ENCODE data around the gene NCOR1. TPM values are rescaled to one million over a fixed set of nuclear protein-coding genes. Genes with fewer than 3 reads are reported as not detected.

The NCOR1 gene
- total RNA-seq, 1 donor: 139 TPM

DNA sequence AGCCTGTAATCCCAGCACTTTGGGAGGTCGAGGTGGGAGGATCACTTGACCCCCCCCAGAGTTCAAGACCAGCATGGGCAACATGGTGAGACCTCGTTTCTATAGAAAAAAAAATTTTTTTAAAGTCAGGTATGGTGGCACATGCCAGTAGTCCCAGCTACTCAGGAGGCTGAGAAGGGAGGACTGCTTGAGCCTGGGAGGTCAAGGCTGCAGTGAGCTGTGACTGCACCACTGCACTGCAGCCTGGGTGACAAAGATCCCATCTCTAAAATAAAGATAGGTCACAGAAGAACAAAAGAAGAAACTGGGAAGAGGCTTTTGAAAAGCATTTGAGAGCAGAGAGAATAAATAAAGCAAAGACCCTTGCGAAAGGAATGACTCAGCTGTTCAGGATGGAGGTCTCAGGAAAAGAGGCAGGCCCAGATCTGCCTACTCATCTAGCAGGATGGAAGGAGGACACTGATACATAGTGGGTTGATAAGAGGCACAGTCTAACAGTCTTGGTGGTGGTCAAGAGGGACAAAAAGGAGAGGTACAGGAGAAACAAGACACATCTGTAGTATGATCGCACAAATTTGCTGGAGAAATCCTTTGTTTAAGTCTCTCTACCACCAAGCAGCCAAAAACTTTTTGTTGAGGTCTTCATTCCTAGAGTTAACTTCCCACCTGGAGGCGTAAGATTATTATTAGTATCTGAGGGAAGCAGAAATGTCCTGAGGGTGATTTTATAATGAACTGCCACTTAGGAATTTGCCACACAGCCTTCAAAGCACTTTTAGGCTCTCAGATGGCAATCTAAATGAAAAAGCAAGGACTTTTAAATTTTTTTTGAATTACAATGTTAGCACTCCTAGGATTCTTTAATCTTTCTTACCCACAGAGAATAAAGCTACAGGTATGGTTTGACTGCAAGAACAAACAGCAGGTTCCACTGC is 233.4 kb downstream of the NCOR1 start:
- H3K4me3 ChIP-seq (ENCODE audit: low read depth, low read length): no peak overlapping the region
- DNase-seq (ENCODE audit: low read depth): peak; percentile 59
- TF ChIP-seq, protein P1, sequence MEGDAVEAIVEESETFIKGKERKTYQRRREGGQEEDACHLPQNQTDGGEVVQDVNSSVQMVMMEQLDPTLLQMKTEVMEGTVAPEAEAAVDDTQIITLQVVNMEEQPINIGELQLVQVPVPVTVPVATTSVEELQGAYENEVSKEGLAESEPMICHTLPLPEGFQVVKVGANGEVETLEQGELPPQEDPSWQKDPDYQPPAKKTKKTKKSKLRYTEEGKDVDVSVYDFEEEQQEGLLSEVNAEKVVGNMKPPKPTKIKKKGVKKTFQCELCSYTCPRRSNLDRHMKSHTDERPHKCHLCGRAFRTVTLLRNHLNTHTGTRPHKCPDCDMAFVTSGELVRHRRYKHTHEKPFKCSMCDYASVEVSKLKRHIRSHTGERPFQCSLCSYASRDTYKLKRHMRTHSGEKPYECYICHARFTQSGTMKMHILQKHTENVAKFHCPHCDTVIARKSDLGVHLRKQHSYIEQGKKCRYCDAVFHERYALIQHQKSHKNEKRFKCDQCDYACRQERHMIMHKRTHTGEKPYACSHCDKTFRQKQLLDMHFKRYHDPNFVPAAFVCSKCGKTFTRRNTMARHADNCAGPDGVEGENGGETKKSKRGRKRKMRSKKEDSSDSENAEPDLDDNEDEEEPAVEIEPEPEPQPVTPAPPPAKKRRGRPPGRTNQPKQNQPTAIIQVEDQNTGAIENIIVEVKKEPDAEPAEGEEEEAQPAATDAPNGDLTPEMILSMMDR (IDR thresholded peaks at IDR 0.05; ENCODE audit: insufficient read depth, low read length): no peak

DNA sequence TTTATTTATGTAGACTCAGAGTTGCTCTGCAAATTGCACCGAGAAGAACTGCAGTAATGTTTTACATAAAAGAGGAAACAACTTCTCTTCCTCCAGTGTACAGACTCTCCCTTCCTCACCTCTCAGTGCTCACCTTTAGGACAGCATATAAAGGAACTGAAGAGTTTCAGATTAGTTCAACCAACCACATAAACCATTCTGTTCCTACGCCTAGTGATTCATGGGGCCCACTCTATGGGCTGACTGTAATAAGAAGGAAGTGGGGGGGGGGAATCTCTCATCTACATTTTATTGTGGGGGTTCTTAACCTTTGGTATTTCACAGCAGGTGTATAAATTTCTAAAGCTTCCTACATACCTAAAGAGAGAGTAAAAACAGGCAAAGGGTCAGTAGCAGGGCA is 234.1 kb downstream of the NCOR1 start:
- no peak overlapping the region for H3K4me3 ChIP-seq (ENCODE audit: low read depth, low read length)
- TF ChIP-seq, protein P1 (IDR thresholded peaks at IDR 0.05; ENCODE audit: insufficient read depth, low read length): no peak
- no peak for DNase-seq (ENCODE audit: low read depth)

Small RNAs within 50 kb of the gene (small RNA-seq; reads per million reads assigned to genes)
- gene RNU6-314P (not detected), gene RNU6-862P (not detected)

Other genes starting within 250 kb of the NCOR1 start
- gene ZSWIM7, start 215.8 kb downstream of the NCOR1 start, total RNA-seq (ENCODE audit: low replicate concordance): 17.3 and 26.2 TPM in 2 replicates
- 21.4 and 52.0 TPM in 2 replicates for gene TTC19, start 215.7 kb downstream of the NCOR1 start, total RNA-seq (ENCODE audit: low replicate concordance)
- gene PIGL, start 1.7 kb upstream of the NCOR1 start, total RNA-seq (ENCODE audit: low replicate concordance): 13.8 and 23.3 TPM in 2 replicates
- gene CENPV, start 137.9 kb upstream of the NCOR1 start, total RNA-seq (ENCODE audit: low replicate concordance): 10.2 and 20.1 TPM in 2 replicates
- gene UBB, start 165.6 kb upstream of the NCOR1 start, total RNA-seq (ENCODE audit: low replicate concordance): 773 and 1,074 TPM in 2 replicates
- gene TRPV2, start 200.0 kb upstream of the NCOR1 start, total RNA-seq (ENCODE audit: low replicate concordance): 5.3 and 45.3 TPM in 2 replicates